Stimulated activated CD8-positive, alpha-beta memory T cell treated with anti-CD3 and anti-CD28 coated beads, Interleukin-7, amount 100 ng/mL, for 1 hour (primary cell): ENCODE data around the gene MCUB.

Experiments
- DNase-seq, 2 donors: peaks; one replicate each; pipeline ENCODE4 v3.0.0-alpha.2; 2020; ENCODE audit warnings: low read depth in 2 of 2

MCUB gene

DNA sequence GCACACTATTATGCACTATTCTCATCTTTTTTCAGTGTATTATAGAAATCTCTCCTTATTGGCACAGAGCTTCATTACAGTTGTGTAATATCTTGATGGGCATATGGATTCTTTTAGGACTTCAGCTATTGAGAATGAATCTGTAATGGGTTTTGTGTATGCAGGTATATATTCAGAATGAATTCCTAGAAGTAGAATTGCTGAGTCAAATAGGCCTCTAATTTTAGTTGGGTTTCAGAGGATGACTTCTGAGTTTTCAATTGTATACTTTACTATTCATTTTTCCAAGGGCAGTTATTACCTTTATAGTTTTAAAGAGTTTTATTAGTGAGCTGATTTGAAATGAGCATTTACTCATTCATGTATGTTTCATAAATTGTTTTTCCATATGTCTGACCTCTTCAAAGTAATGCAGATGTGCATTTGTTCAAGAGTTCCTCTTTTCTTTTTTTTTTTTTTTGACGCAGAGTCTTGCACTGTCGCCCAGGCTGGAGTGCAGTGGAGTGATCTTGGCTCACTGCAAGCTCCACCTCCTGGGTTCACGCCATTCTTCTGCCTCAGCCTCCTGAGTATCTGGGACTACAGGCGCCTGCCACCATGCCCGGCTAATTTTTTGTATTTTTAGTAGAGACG lies 123.7 kb downstream of the MCUB start:
- DNase-seq = no peak

GRCh38 chr4:109684727-109685126 lies 124.7 kb downstream of the MCUB start:
- no peak for DNase-seq

- no peak for DNase-seq
Measured at GRCh38 chr4:109690690-109691410, 130.8 kb downstream of the MCUB start.

DNA sequence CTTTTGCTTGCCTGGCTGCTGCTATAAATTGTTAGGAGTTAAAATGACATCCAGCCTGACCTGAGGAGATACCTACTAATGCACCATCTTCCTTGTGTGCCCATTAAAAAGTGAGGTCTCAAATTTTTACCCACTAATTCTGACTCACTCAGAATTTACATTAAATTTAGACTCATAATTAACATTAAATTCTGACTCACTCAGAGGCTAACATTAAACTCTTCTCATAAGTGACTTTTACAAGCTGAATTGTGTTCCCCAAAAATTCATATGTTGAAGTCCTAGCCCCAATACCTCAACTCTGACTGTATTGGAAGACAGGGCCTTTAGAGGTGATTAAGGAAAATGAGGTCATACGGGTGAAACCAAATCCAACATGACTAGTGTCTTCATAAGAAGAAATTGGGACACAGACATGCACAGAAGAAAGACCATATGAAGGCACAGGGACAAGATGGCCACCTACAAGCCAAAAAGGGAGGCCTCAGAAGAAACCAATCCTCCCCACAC lies 131.4 kb downstream of the MCUB start:
- no peak for DNase-seq

- DNase-seq = no peak
Measured at GRCh38 chr4:109698656-109699055, 138.6 kb downstream of the MCUB start.

DNA sequence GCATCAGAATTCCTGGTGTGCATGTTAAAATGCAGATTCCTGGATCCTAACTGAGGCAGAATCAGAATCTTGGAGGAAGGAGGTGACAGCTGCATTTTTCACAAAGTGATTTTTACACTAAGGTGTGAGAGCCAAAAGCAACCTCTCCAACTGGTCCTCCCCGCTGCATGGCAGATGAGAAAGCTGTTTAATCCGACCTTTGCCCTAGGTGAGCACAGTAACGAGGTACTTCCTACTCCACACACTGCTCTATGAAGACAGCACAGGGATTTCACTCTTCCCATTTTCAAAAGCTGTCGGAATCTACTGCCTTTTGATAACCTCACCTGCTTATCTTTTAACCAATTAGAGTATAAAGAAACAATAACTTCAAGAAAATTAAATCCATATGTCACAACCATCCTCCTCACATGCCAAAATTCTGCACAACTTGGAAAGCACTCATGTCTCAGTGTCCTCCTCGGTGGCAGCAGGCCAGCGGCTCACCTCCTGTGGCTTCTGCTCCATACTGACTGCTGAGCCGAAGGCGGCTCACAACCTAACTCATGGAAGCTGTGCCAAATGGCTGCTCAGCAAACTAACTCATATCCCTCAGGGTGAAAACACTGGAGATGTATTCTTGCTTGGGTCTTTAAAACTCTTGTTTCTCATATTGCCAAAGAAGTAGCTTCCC lies 139.6 kb downstream of the MCUB start:
- no peak for DNase-seq

- no peak for DNase-seq
Measured at GRCh38 chr4:109701566-109702410, 141.7 kb downstream of the MCUB start.

DNA sequence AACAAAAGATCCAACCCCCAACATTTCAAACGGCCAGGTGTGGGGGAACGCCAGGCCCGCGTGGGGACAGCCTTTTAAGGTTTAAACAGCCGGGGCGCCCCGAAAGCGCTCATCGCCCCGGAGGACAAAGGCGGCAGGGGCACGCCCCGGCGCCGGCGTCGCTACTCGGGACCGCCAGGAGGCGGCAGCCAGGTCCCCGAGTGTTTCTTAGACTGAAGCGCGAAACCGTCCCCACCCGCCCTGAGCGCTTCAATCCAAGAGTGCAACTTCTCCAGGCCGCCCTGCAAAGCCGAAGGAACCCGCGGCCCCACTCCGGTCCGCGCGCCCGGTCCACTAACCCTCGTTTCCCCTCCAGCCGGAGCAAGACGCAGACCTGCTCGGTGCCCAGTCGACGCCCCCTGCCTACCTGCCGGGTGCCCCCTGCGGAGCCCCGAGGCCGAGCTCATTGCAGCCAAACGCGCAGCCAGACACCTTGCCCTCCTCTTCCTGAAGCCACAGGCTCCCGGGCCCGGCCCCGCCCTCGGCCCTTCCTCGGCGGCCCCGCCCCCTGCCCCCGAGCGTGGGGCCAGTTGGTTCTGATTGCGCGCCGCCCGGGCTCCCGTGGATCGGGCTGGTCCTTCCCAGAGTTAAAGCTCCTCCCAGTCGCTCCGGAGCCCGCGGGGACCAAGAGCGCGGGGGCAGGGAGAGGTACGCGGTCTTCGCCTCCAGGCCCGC lies 143.1 kb downstream of the MCUB start, which contains the start of gene CASP6:
TSS of gene CASP6 (minus strand) at position 496 of the 714 bp plus-strand sequence. CDS start at position 446, 50 bp downstream.
- peak; percentile 36 to 46 for DNase-seq

- no peak for DNase-seq
Measured at GRCh38 chr4:109703664-109704361, 143.8 kb downstream of the MCUB start.

DNA sequence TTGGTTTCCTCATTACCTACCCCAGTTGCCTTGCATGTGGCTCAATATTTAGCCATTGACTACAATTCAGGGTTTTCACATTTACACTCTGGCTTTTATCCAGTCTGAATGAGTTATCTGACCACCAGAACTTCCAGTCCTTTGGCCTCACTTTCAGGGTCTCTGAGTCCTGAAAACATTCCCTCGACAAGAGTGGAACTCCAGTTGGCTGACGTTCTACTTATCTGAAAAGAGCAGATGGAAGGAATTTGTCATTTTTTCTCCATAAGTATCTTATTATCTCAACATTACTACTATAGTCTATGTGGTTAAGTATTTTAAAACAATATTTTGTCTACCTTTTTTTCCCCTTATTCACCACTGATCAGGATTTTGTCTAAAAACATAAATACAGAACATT lies 148.4 kb downstream of the MCUB start:
- DNase-seq = no peak

DNA sequence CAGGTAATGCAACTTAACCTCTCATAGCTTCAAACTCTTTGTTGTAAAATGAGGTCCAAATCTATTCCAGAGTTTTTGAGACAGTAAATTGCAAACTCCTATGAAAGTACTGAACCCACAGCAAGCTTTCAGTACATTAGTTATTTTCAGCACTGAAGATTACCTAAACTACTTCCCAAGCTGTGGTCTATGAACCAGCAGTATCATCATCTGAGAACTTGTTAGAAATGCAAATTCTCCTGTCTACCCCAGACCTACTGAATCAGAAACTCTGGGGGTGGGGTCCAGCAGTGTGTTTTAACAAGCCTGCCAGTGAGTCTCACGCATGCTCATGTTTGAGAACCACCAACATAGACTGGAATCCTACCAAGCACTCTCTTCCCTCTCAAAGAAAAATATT lies 148.9 kb downstream of the MCUB start:
- DNase-seq = no peak

- DNase-seq = no peak
Measured at GRCh38 chr4:109713500-109713899, 153.5 kb downstream of the MCUB start.

GRCh38 chr4:109718759-109719158 lies 158.7 kb downstream of the MCUB start:
- DNase-seq = no peak

DNA sequence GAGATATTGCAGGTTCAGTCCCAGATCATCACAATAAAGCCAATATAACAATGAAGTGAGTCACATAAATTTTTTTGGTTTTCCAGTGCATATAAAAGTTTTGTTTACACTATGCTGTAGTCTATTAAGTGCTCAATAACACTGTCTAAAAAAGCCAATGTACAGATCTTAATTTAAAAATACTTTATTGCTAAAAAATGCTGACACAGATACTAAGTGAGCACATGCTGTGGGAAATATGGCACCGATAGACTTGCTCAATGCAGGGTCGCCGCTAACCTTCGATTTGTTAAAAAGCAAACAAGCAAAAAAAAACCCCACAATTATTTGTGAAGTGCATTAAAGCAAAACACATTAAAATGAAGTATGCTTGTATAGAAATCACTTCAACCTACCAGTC lies 159.6 kb downstream of the MCUB start:
- DNase-seq = no peak

GRCh38 chr4:109721033-109721432 lies 161.0 kb downstream of the MCUB start:
- no peak for DNase-seq

DNA sequence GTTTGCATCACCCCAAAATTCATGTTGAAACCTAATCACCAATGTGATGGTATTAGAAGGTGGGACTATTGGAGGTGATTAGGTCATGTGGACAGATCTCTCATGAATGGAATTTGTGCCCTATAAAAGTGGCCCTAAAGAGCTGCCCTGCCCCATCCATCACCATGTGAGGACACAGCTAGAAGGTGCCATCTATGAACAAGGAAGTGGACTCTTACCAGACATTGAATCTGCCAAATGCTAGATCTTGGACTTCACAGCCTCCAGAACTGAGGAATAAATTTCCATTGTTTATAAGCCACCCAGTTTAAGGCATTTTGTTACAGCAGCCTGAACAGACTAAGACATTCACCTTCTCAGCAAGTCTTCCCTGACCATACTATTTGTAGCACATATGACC lies 162.3 kb downstream of the MCUB start:
- no peak for DNase-seq

DNA sequence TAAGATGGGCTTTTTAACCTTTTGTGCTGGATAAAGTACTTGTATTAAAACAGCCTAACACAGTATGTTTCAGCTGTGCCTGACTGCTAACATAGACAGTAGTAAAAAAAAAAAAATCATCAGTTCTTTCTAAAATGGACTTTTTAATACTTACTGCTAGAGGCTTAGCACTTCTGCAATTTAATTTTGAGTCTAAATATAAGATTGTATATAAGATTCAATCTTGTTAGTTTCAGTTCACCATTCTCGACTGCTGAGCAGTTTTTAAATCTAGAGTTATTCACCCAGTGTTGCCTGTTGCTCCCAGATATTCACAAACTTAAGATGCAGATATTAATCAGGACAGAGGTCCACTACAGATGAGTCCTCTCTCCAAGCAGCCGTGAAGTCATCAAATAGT lies 163.1 kb downstream of the MCUB start:
- no peak for DNase-seq

DNA sequence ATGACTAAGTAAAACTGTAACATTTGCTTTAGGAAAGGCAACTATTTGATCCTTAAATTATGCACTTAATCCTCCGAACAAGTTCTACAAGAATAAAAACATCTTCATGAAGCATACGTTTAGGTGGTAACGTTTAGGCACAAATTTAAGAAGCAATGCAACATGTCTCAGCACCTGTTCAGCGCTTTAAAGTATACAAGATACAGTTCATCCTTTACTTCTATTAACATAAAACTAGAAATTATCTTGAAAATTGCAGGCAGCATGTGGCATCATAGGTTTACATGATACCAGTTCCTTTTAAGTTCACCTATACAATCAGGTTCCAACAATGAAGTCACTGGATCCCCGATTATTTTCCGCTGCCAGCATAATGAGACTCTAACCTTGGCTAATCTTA lies 168.3 kb downstream of the MCUB start:
- no peak for DNase-seq

DNA sequence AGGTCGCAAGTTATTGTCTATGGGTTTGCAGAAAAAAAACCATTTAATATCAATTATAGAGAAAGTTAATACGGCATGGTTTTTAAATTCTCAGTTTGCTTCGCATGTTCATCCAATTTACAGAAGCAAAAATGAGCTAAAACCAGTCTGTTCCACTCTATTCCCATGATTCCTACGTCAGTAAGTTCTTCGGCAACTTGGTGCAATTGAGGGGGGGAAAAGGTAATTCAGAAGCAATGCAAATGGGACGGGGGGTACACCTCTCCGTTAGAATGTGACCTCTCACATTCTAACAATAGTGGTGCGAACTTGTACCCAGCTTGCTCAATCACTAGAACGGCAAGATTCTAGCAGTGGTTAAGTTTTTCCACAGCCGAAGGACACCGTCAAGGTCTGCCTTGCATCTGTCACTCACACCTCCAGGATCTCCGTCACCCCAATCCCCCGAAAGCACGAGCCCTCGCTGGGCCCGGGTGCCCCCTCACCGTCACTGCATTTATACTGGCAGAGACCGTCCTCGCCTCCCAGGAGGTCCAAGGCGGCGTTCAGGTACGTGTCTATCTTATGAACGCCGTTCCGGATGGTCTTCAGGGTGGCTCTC lies 169.2 kb downstream of the MCUB start:
- DNase-seq = peak; percentile 0 to 18
